ENCODE results near the gene PRPS1L1. TPM values are rescaled to one million over a fixed set of nuclear protein-coding genes. Genes with fewer than 3 reads are reported as not detected.

The PRPS1L1 gene
- total RNA-seq, 1 donor = not detected

DNA sequence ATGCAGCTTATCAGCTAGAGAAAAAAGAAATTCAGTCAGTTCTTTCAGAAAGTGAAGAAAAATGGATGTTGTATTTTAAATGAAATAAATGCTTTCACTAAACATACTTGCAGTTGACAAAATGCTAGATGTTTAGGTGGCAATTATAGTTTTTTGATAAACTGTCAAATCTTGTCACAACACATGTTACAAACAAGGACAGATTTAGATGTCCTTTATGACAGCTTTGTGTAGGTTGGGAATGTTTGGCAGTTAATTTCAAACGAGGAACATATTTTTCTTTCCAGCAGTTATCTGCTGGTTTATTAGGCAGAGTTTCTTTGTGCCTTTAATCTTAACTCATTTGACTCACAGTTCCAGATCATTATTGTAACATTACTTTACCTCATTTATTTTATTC lies 3.1 kb upstream of the PRPS1L1 start:
- no peak for DNase-seq (ENCODE audit: insufficient read length, low spot score, missing footprints)
- Histone ChIP-seq H3K27me3 (ENCODE audit: insufficient read depth, low read length) (no peaks in the 10 kb centered on the region), H3K4me2 (ENCODE audit: insufficient read depth, low read length) (no peak overlapping the region), H3K79me2 (ENCODE audit: insufficient read depth, low read length) (no peaks in the 10 kb centered on the region), H3K27ac (ENCODE audit: low read depth, low read length) (no peak overlapping the region), H3K36me3 (ENCODE audit: insufficient read depth, low read length) (no peaks in the 10 kb centered on the region), H3K4me1 (ENCODE audit: insufficient read depth, low read length) (no peaks in the 10 kb centered on the region), H3K4me3 (ENCODE audit: insufficient read depth, low read length) (no peak overlapping the region), H2AFZ (ENCODE audit: low read length) (no peak overlapping the region), H3K9me3 (ENCODE audit: low read depth, low read length) (no peaks in the 10 kb centered on the region), H4K20me1 (ENCODE audit: insufficient read depth, low read length) (no peaks in the 10 kb centered on the region)
- TF ChIP-seq, protein P1, sequence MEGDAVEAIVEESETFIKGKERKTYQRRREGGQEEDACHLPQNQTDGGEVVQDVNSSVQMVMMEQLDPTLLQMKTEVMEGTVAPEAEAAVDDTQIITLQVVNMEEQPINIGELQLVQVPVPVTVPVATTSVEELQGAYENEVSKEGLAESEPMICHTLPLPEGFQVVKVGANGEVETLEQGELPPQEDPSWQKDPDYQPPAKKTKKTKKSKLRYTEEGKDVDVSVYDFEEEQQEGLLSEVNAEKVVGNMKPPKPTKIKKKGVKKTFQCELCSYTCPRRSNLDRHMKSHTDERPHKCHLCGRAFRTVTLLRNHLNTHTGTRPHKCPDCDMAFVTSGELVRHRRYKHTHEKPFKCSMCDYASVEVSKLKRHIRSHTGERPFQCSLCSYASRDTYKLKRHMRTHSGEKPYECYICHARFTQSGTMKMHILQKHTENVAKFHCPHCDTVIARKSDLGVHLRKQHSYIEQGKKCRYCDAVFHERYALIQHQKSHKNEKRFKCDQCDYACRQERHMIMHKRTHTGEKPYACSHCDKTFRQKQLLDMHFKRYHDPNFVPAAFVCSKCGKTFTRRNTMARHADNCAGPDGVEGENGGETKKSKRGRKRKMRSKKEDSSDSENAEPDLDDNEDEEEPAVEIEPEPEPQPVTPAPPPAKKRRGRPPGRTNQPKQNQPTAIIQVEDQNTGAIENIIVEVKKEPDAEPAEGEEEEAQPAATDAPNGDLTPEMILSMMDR (IDR thresholded peaks at IDR 0.05; ENCODE audit: extremely low read depth, low read depth, low read length) = no peak

GRCh38 chr7:18020138-18020715 lies 7.4 kb downstream of the PRPS1L1 start:
- no peak overlapping the region for H3K27ac ChIP-seq (ENCODE audit: low read depth, low read length)
- H3K4me1 ChIP-seq (ENCODE audit: insufficient read depth, low read length) = peaks cover 5% of the 10 kb centered on the region
- H3K27me3 ChIP-seq (ENCODE audit: insufficient read depth, low read length) = no peaks in the 10 kb centered on the region
- DNase-seq (ENCODE audit: insufficient read length, low spot score, missing footprints) = peak; percentile 31
- no peak overlapping the region for H3K4me3 ChIP-seq (ENCODE audit: insufficient read depth, low read length)
- no peak overlapping the region for H2AFZ ChIP-seq (ENCODE audit: low read length)
- H3K9me3 ChIP-seq (ENCODE audit: low read depth, low read length) = no peaks in the 10 kb centered on the region
- H4K20me1 ChIP-seq (ENCODE audit: insufficient read depth, low read length) = no peaks in the 10 kb centered on the region
- no peak overlapping the region for H3K4me2 ChIP-seq (ENCODE audit: insufficient read depth, low read length)
- TF ChIP-seq, protein P1 (IDR thresholded peaks at IDR 0.05; ENCODE audit: extremely low read depth, low read depth, low read length) = no peak
- H3K79me2 ChIP-seq (ENCODE audit: insufficient read depth, low read length) = no peaks in the 10 kb centered on the region
- H3K36me3 ChIP-seq (ENCODE audit: insufficient read depth, low read length) = no peaks in the 10 kb centered on the region

- no peak for DNase-seq (ENCODE audit: insufficient read length, low spot score, missing footprints)
- Histone ChIP-seq H3K4me3 (ENCODE audit: insufficient read depth, low read length) (no peak overlapping the region), H3K27me3 (ENCODE audit: insufficient read depth, low read length) (no peaks in the 10 kb centered on the region), H3K27ac (ENCODE audit: low read depth, low read length) (peak overlapping the region; percentile 25), H3K36me3 (ENCODE audit: insufficient read depth, low read length) (no peaks in the 10 kb centered on the region), H3K9me3 (ENCODE audit: low read depth, low read length) (no peaks in the 10 kb centered on the region), H3K79me2 (ENCODE audit: insufficient read depth, low read length) (no peaks in the 10 kb centered on the region), H2AFZ (ENCODE audit: low read length) (peak overlapping the region; percentile 62), H3K4me1 (ENCODE audit: insufficient read depth, low read length) (peaks cover 5% of the 10 kb centered on the region), H3K4me2 (ENCODE audit: insufficient read depth, low read length) (no peak overlapping the region), H4K20me1 (ENCODE audit: insufficient read depth, low read length) (no peaks in the 10 kb centered on the region)
- TF ChIP-seq, protein P1 (IDR thresholded peaks at IDR 0.05; ENCODE audit: extremely low read depth, low read depth, low read length) = no peak
Observed at GRCh38 chr7:18019555-18019954, 8.1 kb downstream of the PRPS1L1 start.

- Histone ChIP-seq H3K36me3 (ENCODE audit: insufficient read depth, low read length) (no peaks in the 10 kb centered on the region), H3K9me3 (ENCODE audit: low read depth, low read length) (no peaks in the 10 kb centered on the region), H2AFZ (ENCODE audit: low read length) (no peak overlapping the region), H3K4me1 (ENCODE audit: insufficient read depth, low read length) (peaks cover 5% of the 10 kb centered on the region), H3K27me3 (ENCODE audit: insufficient read depth, low read length) (no peaks in the 10 kb centered on the region), H3K27ac (ENCODE audit: low read depth, low read length) (no peak overlapping the region), H3K4me3 (ENCODE audit: insufficient read depth, low read length) (no peak overlapping the region), H4K20me1 (ENCODE audit: insufficient read depth, low read length) (no peaks in the 10 kb centered on the region), H3K4me2 (ENCODE audit: insufficient read depth, low read length) (no peak overlapping the region), H3K79me2 (ENCODE audit: insufficient read depth, low read length) (no peaks in the 10 kb centered on the region)
- DNase-seq (ENCODE audit: insufficient read length, low spot score, missing footprints) = no peak
- TF ChIP-seq, protein P1 (IDR thresholded peaks at IDR 0.05; ENCODE audit: extremely low read depth, low read depth, low read length) = no peak
Observed at GRCh38 chr7:18018296-18019215, 9.1 kb downstream of the PRPS1L1 start.
